GM19467 (cell line): Measurements from ENCODE around the gene DEAF1.

ENCODE experiments used
- ATAC-seq: cut with Tn5 transposase; IDR thresholded peaks from one replicate; pipeline ENCODE4 v1.9.1; 2021; ENCODE audit warnings: mild to moderate bottlenecking, moderate library complexity; ENCODE audit not compliant: unreplicated experiment

The DEAF1 gene

GRCh38 chr11:614623-615503 is 80.2 kb downstream of the DEAF1 start:
- no peak for ATAC-seq

GRCh38 chr11:614021-614622 is 80.9 kb downstream of the DEAF1 start:
- no peak for ATAC-seq

- ATAC-seq: no peak
Measured at GRCh38 chr11:613369-613968, 81.6 kb downstream of the DEAF1 start.

GRCh38 chr11:612961-613300 is 82.1 kb downstream of the DEAF1 start:
- ATAC-seq: no peak

GRCh38 chr11:612201-612960 is 82.6 kb downstream of the DEAF1 start:
- ATAC-seq: no peak

- ATAC-seq: no peak
Measured at GRCh38 chr11:611001-611996, 83.7 kb downstream of the DEAF1 start.

- no peak for ATAC-seq
Measured at GRCh38 chr11:610146-610801, 84.7 kb downstream of the DEAF1 start.

GRCh38 chr11:609341-609811 is 85.6 kb downstream of the DEAF1 start:
- no peak for ATAC-seq

- no peak for ATAC-seq
Measured at GRCh38 chr11:608791-609251, 86.2 kb downstream of the DEAF1 start.

GRCh38 chr11:607971-608659 is 86.9 kb downstream of the DEAF1 start:
- ATAC-seq: no peak

GRCh38 chr11:607020-607780 is 87.8 kb downstream of the DEAF1 start:
- no peak for ATAC-seq

- no peak for ATAC-seq
Measured at GRCh38 chr11:606245-606644, 88.8 kb downstream of the DEAF1 start.

GRCh38 chr11:605286-606129 is 89.5 kb downstream of the DEAF1 start:
- ATAC-seq: no peak

GRCh38 chr11:603154-603553 is 91.9 kb downstream of the DEAF1 start:
- ATAC-seq: no peak

- ATAC-seq: no peak
Measured at GRCh38 chr11:601573-602245, 93.3 kb downstream of the DEAF1 start.

GRCh38 chr11:598005-598680 is 96.9 kb downstream of the DEAF1 start:
- ATAC-seq: no peak
